HG03108 (cell line): ENCODE measurements around the gene PIGL.
"Not testable (repeated sequence)": the region's sequence is repeated elsewhere in the genome, so short reads cannot be mapped to it uniquely, and the experiment has no call there.

Experiments used
- ATAC-seq: cut with Tn5 transposase; IDR thresholded peaks from one replicate; pipeline ENCODE4 v1.9.1; 2021; ENCODE audit warnings: moderate library complexity; ENCODE audit not compliant: unreplicated experiment

PIGL gene

GRCh38 chr17:16217002-16217635 lies at the start of gene PIGL:
Gene PIGL (plus strand): TSS chr17:16217210. CDS start chr17:16217227, 17 bp downstream.
- peak; percentile 43 for ATAC-seq

- no peak for ATAC-seq
Measured at GRCh38 chr17:16171613-16172012, 45.4 kb upstream of the PIGL start.

GRCh38 chr17:16178836-16179235 lies 38.2 kb upstream of the PIGL start:
- no peak for ATAC-seq

- no peak for ATAC-seq
Measured at GRCh38 chr17:16181581-16181980, 35.4 kb upstream of the PIGL start.

- ATAC-seq = no peak
Measured at GRCh38 chr17:16187642-16188041, 29.4 kb upstream of the PIGL start.

- ATAC-seq = no peak
Measured at GRCh38 chr17:16189791-16190348, 27.1 kb upstream of the PIGL start.

- no peak for ATAC-seq
Measured at GRCh38 chr17:16190703-16191360, 26.2 kb upstream of the PIGL start.

- ATAC-seq = no peak
Measured at GRCh38 chr17:16191604-16192003, 25.4 kb upstream of the PIGL start.

GRCh38 chr17:16194307-16194835 lies 22.6 kb upstream of the PIGL start:
- not testable (repeated sequence) for ATAC-seq

- no peak for ATAC-seq
Measured at GRCh38 chr17:16197276-16197675, 19.7 kb upstream of the PIGL start.

GRCh38 chr17:16199093-16199492 lies 17.9 kb upstream of the PIGL start:
- no peak for ATAC-seq

GRCh38 chr17:16201693-16202131 lies 15.3 kb upstream of the PIGL start:
- ATAC-seq = not testable (repeated sequence)

GRCh38 chr17:16202554-16203500 lies 14.2 kb upstream of the PIGL start:
- not testable (repeated sequence) for ATAC-seq

- ATAC-seq = not testable (repeated sequence)
Measured at GRCh38 chr17:16204763-16205162, 12.2 kb upstream of the PIGL start.

GRCh38 chr17:16211590-16211989 lies 5.4 kb upstream of the PIGL start:
- ATAC-seq = no peak

GRCh38 chr17:16212793-16213192 lies 4.2 kb upstream of the PIGL start:
- ATAC-seq = no peak

GRCh38 chr17:16214190-16215001 lies 2.6 kb upstream of the PIGL start:
- no peak for ATAC-seq

- peak; percentile 34 for ATAC-seq
Measured at GRCh38 chr17:16215002-16215272, 2.1 kb upstream of the PIGL start.

GRCh38 chr17:16215273-16215964 lies 1.6 kb upstream of the PIGL start, which contains the start of gene NCOR1:
Gene NCOR1 (minus strand): TSS chr17:16215534. CDS start chr17:16194569, 20,965 bp downstream.
- ATAC-seq = peak; percentile 73

GRCh38 chr17:16215965-16216316 lies 1.1 kb upstream of the PIGL start:
- ATAC-seq = no peak
